Right ventricle myocardium inferior (tissue), 1 donor: ENCODE data around the gene ENAH. TPM values are rescaled to one million over a fixed set of nuclear protein-coding genes. Genes with fewer than 3 reads are reported as not detected.
"Not testable (repeated sequence)": the region's sequence is repeated elsewhere in the genome, so short reads cannot be mapped to it uniquely, and the experiment has no call there.

Source experiments
- ATAC-seq: fragments of 200-7000 bp; cut with Tn5 transposase; one replicate; pipeline ENCODE4 v1.9.1; 2020; ENCODE audit warnings: mild to moderate bottlenecking, moderate library complexity
- DNase-seq: peaks from one replicate; pipeline ENCODE4 v3.0.0; 2021; ENCODE audit errors: missing footprints
- intact Hi-C: fragments of 100-400 bp; cut with DNase I; formaldehyde crosslinking; loops from one replicate; pipeline ENCODE4 v1.11.0; 2022
- total RNA-seq: library from RNA; stranded (reverse); fragmentation: NEBNext Ultra II Directional; extraction: Animal tissue kit (Norgen Biotek cat#: 25700); gene quantifications from one replicate; pipeline ENCODE4 v1.2.1, GENCODE V29; 2021
- donor health status: DM: no; HTN: yes; CAD: no; lungs with severe emphysema.

Gene ENAH
- total RNA-seq, 1 donor from 2014 or later: 80.0 TPM

- intact Hi-C loops: no loop called here
- ATAC-seq: no peak
- DNase-seq: no peak
Measured at GRCh38 chr1:225486856-225487255, 166.1 kb downstream of the ENAH start.

- no peak for DNase-seq
- no peak for ATAC-seq
- intact Hi-C loops: no loop called here
Measured at GRCh38 chr1:225485991-225486530, 166.9 kb downstream of the ENAH start.

DNA sequence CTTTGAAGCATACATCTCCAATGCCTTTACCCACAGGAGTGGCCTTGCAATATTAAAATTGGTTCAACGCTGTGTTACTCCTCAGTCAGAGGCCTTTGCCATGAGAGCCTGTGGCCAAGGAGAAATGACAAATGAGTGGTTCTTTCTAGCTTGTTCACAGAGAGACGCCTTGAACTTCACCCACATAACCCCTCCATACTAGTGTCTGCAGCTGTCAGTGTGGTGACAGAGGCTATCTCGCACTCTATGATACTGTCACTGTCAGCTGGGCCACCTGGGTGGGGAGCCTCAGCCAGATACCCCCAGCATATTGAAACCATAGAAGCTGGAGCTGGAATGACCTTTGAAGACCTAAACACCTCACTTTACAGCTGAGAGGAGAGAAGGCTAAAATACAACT, 167.7 kb downstream of the ENAH start:
- intact Hi-C loops: no loop called here
- no peak for DNase-seq
- ATAC-seq: no peak

DNA sequence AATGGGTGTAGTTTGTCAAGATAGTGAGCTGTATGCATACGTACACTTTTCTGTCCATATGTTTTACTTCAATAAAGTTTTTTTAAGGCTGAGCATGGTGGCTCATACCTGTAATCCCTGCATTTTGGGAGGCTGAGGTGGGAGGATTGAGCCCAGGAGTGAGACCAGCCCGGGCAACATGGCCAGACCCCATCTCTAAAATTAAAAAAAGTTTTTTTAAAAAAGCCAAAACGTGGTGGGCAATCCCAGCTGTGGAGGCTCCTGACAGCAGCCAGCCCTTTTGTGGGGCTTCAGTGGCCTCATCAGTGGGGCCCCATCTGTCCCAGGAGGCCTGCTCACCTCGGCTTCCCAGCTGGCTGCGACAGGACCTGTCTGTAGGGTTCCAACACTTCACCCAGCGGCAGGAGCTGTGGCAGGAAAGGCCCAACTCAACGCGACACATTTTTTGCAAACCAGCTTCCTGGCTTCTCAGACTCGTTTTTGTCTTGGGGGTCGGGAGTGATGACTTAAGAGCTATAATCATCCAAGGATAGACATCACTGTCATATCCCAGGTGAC, 168.2 kb downstream of the ENAH start:
- DNase-seq: no peak
- intact Hi-C loops: loop anchor here (5.0 kb wide), 1 partner anchor 168 kb away; the partner anchor contains the start of gene ENAH
- no peak for ATAC-seq

DNA sequence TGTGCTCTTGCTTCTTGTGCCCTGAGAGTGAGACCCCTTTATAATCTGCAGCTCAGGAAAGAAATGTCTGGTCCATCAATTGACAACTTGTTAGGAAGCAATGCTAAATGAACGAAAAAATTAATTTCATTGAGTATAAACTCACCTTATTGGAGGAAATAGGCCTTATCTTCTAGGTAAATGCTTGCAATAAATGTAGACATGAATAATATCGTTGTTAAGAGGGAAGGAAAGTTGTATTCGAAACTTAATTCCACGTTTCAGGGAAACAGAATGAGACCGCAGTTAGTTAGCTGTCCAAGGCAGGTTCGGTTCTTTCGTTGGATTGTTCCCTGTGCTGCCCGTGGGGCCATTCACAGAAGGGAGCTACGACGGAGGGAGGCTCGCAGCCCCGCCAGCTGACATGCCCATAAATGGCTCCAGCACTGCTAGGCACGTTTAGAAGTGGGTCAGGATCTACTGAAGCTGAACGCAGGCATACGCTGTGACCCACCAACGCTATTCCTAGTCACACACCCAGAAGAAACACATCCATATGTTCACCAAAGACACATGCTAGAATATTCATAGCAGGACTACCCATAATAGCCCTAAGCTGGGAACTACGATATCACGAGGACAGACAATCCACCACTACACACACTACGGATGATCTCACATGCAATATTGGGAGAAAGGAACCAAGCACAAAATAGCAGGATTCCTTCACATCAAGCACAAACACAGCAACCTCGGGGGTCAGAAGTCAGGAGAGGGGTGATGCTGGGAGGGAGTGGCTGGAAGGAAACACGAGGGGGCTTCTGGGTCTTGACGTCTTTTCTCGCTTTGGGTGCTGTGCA, 168.9 kb downstream of the ENAH start:
- ATAC-seq (peak; percentile 72), DNase-seq (no peak)
- intact Hi-C loops: loop anchor here (5.0 kb wide), 1 partner anchor 168 kb away; the partner anchor contains the start of gene ENAH

DNA sequence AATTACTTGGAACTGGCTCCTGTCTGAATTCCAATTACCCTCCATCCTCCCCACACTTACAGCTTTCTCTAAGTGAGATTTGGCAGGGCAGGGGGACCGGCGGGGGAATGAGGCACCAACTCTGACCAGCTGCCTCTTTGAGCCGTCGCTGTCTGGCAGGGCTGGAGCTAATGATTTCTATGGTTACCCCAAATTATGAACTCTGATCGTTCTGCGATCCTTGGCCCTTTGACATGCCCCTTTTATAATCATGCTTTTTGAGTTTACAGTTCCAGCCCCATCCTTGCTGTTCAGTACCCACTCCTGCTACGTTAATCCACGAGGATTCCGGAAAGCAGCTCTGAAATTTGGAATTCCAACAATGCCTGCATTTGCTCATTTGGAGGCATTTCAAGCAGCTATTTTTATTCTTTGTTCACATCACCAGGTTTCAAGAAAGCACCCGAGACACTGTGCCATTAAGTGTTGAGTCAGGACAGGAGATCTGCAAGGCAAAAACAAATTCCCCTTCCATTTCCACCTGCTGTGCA, 170.4 kb downstream of the ENAH start:
- intact Hi-C loops: loop anchor here (5.0 kb wide), 1 partner anchor 170 kb away; the partner anchor contains the start of gene ENAH
- DNase-seq: no peak
- ATAC-seq: no peak

DNA sequence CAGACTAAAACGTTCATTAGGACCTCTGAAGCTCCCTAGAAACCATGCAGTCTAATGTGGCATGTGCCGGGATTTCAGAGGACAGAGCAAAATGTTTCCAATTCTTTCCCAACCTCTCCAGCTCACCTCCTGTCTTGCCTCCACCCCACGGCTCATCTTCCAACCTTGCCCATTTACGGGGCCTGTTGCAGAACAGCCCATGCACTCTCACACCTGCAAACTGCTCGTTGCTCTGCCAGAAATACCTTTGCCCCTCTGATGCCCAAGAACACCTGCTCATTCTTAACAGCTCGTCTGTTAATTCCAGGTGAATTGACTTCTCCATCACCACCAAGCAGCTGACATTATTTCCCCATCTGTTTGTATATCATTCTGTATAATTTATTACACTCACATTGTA, 171.2 kb downstream of the ENAH start:
- intact Hi-C loops: loop anchor here (5.0 kb wide), 1 partner anchor 171 kb away; the partner anchor contains the start of gene ENAH
- DNase-seq: no peak
- ATAC-seq: no peak

GRCh38 chr1:225480825-225481434, 172.0 kb downstream of the ENAH start:
- DNase-seq (no peak), ATAC-seq (no peak)
- intact Hi-C loops: loop anchor here (5.0 kb wide), 1 partner anchor 171 kb away; the partner anchor contains the start of gene ENAH

DNA sequence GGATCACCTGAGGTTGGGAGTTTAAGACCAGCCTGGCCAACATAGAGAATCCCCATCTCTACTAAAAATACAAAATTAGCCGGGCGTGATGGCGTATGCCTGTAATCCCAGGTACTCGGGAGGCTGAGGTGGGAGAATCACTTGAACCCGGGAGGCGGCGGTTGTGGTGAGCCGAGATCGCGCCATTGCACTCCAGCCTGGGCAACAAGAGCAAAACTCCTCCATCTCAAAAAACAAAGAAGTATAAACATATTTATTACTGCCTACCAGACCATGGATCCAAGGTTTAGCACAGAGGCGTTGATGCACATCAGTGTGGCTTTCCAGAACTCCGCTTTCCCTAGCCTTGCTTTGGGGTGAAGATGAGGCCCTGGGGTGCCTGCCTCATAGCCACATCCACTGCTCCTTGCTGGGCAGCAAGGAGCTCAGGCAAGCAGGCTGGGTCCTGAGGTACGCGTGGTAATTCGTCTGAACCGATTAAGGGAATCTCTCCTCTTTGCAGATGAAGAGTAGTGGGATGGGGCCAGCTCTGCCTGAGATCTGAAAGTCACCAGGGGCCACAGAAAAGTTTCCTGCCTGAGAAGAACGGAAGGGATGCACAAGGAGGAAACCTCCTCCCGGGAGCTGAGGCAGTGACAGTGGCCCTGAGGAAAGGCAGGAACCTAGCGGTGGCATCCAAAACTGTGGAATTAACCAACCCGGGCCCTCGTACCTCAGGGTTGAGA, 172.8 kb downstream of the ENAH start:
- intact Hi-C loops: loop anchor here (5.0 kb wide), 1 partner anchor 172 kb away; the partner anchor contains the start of gene ENAH
- ATAC-seq (no peak), DNase-seq (no peak)

DNA sequence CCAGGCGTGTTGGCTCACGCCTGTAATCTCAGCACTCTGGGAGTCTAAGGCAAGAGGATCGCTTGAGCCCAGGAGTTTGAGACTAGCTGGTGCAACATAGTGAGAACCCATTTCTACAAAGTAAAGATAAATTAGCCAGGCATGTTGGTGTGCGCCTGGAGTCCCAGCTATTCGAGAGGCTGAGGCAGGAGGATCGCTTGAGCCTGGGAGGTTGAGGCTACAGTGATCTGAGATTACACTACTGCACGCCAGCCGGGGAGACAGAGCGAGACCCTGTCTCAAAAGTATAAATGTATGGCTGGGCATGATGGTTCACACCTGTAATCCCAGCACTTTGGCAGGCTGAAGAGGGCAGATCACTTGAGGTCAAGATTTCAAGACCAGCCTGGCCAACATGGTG, 173.6 kb downstream of the ENAH start:
- ATAC-seq (no peak), DNase-seq (no peak)
- intact Hi-C loops: no loop called here

- ATAC-seq: no peak
- DNase-seq: no peak
- intact Hi-C loops: no loop called here
Measured at GRCh38 chr1:225477296-225477911, 175.5 kb downstream of the ENAH start.

DNA sequence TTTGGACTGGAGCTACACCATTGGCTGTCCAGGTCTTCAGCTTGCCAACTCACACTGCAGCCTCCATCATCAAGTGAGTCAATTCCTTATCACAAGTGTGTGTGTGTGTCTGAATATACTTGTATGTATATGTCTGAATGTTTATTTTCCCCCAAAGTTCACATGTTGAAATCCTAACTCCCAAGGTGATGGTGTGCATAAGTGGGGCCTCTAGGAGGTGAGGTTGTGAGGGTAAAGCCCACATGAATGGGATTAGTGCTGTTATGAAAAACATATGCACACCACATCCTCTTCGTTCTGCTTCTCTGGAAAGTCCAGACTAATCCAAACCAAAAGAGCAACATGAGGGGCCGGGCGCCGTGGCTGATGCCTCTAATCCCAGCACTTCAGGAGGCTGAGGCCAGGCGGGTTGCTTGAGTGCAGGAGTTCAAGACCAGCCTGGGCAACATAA, 176.4 kb downstream of the ENAH start:
- DNase-seq (no peak), ATAC-seq (no peak)
- intact Hi-C loops: no loop called here

- ATAC-seq: no peak
- no peak for DNase-seq
- intact Hi-C loops: no loop called here
Measured at GRCh38 chr1:225476100-225476511, 176.8 kb downstream of the ENAH start.

DNA sequence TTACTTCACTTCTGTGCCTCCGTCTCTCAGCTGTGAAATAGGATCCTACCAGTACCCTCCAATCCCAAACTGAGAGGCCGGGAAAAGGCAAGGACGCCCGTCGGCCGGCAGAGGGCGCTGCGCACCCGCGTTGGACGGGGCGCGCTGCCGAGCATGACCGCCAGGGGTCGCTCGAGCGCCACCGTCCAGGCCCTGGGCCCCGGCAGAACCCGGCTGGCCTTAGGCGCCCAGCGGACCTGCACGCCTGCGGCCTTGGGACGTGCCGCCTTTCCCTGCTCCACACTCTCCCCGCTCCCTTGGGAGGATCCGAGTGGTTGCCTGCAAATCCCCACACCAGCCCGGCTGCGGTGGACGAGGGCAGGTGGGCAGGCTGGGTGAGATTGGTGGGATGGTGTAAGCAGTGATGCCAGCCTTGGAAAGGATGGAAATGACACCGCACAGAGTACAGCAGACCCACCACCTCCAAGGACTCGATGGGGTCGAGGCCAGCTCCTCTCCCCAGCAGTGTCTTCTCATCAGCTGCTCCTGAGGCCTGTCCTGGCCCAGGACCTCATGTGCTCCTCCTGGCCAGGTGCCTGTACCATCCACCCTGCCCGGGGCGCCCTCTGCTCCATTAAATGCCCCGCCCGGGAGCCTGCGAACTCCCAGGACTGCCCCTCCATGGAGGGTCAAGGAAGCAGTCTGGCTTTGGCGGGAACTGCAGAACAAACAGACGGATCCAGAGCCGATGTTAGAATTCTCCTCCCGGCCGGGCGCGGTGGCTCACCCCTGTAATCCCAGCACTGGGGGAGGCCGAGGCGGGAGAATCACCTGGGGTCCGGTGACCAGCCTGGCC, 177.7 kb downstream of the ENAH start:
- intact Hi-C loops: loop anchor here (1.0 to 2.0 kb wide), 4 partner anchors 297 to 501 kb away; no protein-coding TSS in a partner anchor
- ATAC-seq (peak; percentile 90), DNase-seq (peak; percentile 91)

GRCh38 chr1:225474439-225474985, 178.4 kb downstream of the ENAH start:
- intact Hi-C loops: loop anchor here (2.0 kb wide), 1 partner anchor 370 kb away; no protein-coding TSS in a partner anchor
- no peak for DNase-seq
- ATAC-seq: no peak

- intact Hi-C loops: loop anchor here (2.0 kb wide), 1 partner anchor 371 kb away; no protein-coding TSS in a partner anchor
- not testable (repeated sequence) for ATAC-seq, DNase-seq
Measured at GRCh38 chr1:225473676-225474438, 179.1 kb downstream of the ENAH start.
